Stimulated activated CD4-positive, alpha-beta T cell treated with anti-CD3 and anti-CD28 coated beads, Interleukin-2, amount 100 ng/mL, for 24 hours (primary cell): ENCODE results near the gene CEP72.

ENCODE experiments used
- DNase-seq, 2 donors: peaks; one replicate each; pipeline ENCODE4 v3.0.0-alpha.2; 2020

CEP72 gene

DNA sequence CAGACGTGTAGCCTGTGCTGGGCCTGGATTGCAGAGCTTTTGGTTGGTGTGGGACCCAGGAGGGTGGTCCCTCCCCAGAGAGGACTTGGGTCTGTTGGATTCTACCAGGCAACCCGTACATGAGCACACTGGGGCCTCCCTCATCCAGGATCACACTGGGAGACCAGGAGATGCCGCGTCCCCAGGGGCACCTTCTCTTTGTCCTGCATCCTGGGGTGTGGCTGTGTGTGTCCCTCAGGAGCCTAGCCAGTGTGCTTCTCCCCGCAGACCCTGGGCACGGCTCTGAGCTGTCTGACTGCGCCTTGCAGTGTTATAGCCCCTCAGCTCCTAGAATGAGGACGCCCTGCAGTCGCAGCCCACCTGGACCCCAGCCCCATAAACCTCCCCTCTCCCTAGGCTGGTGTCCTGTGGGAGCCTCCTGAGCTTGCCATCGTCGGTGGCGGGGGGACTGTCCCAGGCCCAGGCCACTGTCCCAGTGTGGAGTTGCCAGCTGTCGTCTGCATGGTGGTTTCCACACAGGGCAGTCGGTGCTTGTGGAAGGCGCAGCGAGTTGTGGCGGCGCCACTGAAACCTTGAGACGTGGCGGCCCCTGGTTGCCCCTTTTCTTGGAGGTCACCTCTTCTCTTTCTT, 27.6 kb downstream of the CEP72 start:
- no peak for DNase-seq

DNA sequence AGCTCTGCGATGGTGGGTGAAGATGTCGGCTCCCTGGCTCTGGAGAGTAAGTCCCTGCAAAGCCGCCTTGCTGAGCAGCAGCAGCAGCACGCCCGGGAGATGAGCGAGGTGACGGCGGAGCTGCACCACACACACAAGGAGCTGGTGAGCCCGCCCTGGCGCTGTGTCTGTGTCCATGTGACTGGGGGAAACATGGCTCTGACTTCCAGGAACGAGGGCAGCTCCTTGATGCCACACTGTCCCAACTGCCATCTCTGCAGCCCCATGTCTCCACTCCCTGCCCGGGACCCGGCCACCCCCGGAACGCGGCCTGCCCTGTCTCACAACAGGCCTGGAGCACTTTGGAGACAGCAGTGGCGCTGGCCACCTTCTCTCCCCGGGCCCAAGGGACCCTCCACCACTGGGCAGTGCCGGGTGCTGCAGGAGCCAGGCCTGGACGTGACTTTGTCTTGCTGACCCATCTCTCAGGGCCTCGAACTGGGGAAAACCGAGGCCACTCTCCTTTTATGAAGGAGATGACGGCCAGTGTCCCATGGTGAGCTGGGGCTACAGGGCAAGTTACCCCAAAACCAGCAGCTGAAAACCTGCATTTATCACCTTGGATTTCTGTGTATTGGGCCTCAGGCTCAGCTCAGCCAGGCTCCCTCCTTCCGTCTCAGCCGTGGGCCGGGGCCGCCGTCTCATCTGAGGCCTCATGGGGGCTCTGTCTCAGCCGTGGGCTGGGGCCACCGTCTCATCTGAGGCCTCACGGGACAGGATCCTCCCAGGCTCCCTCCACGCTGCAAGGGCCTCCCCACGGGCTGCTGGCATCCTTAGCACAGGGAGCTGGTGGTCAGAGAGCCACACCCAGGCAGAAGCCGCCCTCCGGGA, 28.6 kb downstream of the CEP72 start:
- DNase-seq, result no peak

DNA sequence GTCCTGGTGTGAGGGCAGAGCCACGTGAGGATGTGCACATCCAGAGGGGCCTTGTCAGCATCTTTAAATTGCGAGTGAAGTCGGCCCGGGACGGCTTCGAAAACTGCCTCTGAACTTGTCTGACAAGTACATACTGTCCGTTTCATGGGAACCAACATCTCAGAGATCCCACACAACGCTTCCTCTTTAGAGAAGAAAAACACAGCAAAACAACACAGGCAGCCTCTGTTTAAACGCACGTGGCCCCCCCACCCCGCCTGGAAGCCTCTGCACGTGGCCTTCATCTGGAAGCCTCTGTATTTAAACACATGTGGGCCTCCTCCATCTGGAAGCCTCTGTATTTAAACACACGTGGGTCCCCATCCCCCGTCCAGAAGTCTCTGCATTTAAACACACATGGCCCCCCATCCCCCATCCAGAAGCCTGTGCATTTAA, 29.2 kb downstream of the CEP72 start:
- no peak for DNase-seq

DNA sequence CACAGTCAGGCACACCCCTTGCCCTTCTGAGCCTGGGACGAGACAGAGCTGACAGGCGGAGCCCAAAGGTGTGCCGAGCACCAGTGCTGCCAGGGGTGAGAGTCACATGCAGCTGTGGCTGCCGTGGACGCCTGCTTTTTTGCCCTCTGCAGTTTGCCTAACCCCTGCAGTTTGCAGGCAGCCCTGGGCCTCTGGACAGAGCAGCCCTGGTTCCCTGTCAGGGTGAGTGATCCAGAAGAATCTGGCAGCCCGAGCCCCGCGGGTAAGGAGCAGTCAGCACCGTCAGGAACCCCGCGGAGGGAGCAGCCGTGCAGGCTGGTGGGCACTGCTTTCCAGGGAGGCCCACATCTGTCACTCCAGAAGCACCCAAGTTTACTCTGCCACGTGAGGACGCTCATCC, 30.3 kb downstream of the CEP72 start:
- DNase-seq, result no peak

DNA sequence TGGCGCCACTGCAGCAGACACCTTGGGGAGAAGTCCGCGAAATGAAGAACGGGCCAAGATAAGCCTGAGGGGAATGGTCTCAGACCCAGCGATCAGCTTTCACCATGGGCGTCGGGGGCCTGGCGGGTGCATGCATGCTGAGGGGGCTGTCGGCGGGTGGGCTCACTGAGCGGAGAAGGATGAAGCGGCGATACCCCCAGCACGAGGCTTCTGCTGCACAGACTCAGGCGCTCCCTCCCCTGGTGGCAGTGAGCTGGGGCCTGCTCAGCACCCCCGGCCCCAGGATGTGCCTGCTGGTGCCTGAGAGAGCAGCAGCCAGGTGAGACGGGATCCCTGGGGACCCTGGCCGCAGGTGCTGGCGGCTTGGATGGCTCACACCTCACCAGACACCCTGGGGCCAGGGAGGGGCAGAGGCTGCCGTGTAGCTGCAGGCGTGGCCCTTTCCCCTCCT, 31.2 kb downstream of the CEP72 start:
- no peak for DNase-seq

DNA sequence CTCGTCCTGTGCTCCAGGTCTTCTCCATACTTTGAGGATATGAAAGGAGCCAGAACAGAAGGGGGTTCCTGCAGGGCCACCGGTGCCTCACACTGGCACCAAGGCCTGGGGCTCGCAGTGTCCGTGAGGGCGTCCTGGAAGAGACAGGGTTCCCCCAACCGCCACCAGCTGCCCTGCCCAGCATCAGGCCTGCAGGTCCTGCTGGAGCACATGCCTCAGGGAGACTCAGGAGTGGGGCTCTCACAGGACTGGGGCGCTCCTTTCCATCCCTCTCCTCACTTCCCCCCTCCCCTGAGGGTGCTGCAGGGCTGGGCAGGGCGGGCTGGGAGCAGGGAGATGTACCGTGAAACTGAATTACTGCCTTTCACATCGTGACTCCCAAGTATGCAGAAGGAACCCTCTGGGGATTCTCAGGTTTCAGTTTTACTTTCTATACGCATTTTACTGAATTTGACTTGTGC, 31.7 kb downstream of the CEP72 start:
- no peak for DNase-seq

DNA sequence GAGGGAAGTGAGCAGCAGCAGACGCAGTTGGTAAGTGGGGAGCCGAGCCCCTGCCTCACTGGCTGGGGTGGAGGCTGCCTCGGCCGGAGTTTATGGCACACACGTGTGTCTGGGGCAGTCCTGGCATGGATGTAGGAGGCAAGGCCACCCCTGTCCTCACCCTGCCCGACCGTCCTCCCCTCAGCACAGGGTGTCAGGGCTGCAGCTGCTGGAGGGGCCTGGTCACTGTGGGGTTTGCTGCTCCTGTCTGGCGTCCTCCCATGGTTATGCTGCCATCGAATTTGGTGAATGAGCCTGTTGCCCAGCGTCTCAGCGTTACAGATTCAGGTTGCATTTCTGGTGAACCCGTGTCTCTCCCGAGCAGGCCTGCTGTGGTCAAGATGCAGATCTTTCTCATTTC, 32.4 kb downstream of the CEP72 start:
- no peak for DNase-seq

DNA sequence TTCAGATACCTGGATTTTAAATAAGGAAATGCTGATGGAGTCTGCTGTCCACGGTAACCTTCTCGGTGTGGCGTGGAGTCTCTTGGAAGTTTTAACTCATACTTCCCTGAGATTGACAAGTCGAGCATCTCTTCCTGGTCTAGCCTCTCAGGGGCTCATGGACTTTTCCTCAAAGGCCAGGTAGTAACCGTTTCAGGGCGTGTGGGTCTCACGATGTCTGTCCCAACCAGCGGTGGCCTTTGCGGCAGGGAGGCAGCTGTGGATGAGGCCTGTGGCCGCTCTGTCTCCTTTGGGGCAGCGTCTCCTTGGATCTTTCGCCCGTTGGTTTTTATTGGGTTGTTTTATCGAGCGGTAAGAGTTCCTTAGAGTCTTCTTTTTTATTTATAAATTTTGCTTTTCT, 32.8 kb downstream of the CEP72 start:
- DNase-seq, result no peak

DNA sequence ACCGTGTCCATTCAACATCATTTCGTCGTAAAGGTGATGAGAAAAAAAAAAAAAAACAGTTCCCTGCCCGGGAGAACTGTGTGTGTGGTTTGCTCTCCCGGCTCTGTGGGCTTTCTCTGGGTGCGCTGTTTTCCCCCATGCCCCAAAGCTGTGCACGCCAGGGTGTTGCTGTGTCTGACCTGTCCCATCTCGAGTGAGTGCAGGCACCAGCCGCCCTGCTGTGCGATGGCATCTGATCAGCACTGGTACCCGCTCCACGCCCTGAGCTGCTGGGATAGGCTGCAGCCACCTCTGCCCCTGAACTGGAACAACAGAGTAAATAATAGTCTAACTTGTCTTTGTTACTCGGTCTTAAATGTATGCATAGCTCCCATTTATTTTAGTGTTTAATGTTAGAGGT, 33.3 kb downstream of the CEP72 start:
- no peak for DNase-seq

DNA sequence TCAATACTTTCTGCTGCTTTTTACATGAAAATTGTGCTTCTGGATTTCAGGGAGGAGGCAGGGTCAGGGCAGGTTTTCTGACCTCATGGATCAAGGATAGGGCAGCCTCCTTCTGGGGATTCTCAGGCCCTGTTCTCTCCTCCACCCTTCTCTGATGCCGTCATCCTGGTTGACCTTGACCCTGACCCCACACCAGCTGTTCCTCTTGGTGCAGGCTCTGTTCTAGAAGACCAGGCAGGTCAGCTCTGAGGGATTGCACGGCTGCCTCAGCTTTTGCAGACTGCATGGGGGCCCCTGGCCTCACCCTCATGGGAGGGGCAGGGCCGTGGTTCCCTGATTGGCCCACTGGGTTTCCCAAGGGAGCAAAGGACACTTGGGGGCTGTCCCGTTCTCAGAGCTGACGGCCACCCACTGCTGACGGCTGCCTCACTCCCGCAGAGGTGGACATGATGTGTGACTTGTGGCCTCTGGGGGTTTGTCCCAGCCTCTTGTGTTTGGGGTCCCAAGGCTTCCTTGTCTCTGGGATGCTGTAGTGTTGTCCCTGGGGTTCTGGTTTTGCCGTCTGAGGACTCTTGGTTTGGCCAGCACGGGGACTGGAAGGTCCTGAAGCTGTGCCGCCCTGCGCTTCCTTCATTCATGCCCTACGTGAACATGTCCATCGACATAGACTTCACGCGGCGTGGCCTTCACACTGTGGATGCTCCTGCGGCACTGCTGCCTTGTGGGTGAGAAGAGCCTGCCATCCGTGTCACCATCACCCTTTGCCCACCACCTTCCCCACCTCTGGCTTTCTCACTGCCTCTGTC, 34.5 kb downstream of the CEP72 start:
- no peak for DNase-seq

DNA sequence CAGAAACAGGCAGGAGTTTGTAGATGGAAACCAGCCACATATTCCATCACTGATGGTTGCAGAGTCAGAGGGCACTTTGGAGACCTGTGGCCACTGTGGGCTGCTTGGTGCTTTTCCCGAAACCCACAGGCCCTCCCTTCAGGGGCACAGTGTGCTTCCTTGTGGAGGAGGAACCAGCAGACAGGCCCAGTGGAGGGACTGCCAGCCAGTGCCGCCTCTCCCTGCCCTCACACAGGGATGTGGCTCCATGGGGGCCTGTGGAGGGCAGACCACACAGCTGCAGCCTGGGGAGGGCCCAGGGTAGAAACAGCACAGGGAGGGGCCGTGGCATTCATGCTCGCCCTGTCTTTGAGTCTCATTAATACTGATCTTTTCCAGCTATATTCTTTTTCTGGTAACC, 35.2 kb downstream of the CEP72 start:
- no peak for DNase-seq

DNA sequence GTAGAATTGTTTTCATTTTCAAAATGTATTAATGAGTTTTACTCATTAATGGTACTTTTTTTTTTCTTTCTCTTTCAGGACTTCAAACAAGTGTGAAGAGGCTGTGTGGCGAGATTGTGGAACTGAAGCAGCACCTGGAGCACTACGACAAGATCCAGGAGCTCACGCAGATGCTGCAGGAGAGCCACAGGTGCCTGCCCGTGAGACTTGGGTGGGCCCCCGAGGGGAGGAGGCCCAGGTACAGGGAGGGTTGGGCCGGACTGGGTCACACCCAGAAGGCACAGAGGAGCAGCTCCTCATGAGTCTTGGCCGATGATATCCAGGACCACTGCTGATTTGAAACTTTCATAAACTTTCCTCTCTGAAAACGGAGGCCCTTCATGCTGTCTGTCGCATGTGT, 35.6 kb downstream of the CEP72 start:
- DNase-seq, result no peak

DNA sequence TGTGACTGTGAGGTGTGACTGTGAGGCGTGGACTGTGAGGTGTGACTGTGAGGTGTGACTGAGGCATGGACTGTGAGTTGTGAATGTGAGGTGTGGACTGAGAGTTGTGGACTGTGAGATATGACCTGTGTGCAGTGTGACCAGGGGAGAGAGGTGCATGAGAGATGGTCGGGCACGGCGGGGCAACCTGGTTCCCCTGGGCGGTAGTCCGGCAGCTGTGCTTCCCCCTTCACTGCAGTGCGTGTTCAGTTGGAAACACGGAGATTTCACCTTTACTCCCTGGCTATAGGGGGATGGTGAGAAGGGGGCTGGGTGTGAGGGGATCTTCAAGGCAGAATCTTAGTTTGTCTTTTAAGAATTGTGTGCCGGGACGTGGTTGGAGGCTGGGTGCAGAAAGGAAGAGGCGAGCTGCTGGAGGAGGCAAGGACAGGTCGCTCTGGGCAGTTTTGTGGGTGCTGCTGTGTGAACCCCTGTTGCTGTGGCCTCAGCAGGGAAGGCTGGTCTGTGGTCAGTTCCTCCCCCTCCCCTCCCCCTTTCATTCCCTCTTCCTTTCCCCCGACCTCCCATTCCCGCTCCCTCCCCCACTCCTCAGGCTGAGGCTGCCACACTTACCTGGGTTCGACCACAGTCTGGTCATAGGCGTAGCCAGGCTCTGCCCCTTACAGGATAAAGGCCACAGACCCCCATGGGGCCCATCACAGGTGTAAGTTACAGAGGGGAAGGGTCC, 39.3 kb downstream of the CEP72 start:
- DNase-seq, result no peak

DNA sequence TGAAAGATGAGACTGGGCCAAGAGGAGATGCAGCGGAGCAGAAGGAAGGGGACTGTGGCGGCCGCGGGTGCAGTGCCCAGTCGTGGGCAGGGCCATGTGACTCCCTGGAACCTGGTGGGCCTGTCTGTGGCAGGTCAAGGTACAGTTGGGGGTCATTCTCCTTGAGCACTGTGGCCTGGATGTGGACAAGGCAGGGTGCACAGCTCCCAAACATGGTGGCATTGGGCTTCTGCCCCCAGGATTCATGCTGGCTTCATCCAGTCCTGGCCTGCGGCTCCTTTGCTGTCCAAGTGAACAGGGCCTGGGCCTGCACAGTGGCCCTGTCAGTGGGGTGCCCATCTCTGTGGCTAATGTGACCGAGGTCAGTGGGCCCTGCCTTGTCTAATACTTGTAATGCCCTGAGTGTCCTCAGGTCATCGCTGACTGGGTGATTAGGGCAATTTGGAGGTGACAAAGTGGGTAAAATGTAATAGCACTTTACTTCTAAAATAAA, 39.9 kb downstream of the CEP72 start:
- no peak for DNase-seq

DNA sequence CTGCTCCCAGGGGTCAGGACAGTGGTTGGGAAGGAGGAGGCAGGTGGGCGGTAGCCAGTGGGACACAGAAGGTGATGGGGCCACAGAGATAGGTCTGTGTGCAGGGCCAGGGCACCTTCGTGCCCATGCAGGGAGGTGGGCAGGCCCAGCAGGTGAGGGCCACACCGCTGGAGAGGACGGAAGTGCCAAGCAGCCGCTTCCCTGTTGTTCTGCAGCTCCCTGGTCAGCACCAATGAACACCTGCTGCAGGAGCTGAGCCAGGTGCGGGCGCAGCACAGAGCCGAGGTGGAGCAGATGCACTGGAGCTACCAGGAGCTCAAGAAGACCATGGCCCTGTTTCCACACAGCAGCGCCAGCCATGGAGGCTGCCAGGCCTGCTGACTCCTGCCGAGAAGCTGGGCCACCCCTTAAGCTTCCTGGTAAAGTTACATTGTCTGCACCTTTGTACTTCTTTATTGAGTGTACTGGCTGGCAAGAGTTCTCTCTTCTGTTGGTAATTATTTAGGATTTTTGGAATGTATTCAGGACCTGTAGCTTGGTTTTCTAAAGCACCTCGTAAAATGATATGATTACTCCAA, 40.7 kb downstream of the CEP72 start:
- no peak for DNase-seq

DNA sequence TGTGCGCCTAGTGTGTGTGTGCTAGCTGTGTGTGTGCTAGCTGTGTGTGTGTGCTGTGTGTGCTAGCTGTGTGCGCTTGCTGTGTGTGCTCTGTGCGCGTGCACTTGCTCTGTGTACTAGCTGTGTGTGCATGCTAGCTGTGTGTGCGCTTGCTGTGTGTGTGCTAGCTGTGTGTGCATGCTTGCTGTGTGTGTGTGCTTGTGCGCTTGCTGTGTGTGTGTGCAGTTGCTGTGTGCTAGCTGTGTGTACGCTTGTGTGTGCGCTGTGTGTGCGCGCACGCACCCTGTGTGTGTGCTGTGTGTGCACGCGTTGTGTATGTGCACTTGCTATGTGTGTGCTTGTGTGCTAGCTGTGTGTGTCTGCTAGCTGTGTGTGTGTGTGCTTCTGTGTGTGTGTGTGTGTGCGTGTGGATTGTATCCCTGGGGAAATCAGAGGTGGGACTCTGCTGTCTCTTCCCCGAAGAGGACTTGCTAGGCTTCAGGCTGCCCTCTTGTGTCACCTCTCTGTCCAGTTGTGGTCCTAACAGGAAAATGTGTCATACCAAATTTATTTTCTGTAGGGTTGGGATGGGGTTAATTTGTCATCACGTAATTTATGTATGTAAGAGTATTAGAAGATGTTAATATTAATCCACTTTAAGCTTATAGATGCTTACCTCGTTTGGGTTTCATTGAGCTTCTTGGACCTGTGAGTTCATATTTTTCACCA, 42.1 kb downstream of the CEP72 start:
- no peak for DNase-seq

DNA sequence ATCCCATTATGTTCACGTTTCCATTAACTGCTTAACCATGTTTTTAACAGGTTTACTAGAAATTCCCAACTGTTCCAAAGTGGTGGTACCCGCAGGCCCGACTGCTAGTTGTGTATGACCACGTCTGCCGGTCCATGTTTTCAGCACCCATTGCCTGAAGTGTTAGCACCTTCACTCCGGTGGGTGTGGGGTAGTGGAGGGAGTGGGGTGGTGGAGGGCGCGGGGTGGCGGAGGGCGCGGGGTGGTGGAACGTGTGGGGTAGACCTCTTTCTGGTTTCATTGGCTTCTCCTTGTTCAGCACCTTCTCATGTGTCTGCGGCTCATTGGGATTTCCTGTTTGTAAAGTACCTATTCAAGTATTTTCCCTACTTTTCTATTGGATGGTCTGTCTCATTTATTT, 43.3 kb downstream of the CEP72 start:
- DNase-seq, result no peak

DNA sequence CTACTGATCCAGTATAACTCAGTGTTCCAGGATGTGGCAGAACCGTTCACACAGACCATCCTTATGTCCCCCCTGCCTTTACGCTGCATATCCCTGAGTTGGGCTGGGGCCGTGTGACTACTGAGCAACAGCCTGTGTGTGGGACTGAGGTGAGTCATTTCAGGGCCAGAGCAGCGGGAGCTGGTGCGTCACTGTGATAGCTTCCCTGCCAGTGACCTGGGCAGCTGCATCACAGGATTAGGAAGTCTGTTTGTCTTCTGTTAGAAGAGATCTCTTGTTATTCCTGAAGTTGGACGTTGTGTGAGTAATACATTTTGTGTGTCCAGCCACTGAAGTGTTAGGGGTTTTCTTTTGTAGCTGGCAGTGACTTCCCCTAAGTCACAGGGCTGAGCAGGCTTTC, 45.4 kb downstream of the CEP72 start:
- DNase-seq, result no peak

DNA sequence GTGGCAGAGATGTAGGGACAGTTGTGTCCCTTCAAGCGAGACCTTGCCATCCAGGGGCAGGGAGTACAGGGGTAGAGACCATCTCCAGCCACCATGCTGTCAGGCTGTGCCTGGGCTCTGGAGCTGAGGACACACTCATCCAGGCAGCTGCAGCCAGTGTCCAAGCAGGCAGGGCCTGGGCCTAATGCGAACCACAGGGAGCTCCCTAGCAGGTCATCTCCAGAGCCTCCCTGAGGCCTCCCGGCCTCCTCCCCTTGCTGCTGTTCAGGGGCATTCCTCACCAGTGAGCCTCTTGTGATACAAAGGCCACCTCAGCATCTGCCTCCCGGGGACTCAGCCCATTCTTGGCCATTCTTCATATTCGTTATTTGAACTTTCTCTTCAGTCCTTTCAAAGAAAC, 46.0 kb downstream of the CEP72 start:
- no peak for DNase-seq

DNA sequence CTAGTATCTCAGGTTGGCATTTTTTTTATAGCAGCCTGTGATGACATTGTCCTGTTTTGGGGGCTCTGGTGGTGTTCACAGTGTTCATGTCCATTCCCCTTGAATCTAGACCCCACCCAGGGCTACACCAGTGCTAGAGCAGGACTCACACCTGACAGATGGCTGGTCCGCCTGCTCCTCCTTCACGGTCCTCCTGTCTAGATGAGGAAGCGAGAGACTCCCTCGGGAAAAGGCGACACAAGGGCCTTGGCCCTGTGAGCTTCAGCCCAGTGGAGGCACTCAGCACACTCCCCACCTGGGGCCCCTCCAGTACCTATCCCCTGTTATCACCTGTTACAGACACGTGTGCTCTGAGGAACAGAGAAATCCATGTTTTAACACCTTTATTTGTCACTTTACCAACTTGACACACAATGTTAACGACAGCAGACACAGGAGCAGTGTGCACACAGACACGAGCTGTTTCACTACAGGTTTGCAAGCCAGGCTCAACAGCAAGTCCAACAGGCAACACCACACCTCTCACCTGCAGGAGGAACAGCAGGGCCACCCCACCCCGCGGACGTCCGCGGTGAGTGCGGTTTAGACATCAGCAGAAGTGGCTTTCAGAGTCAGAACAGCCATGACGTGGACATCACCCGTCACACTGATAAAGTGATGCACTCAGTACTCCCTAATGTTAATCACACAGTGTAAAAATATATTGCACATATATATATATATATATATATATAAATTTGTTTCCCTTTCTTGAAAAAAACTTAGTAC, 47.5 kb downstream of the CEP72 start:
- DNase-seq, result no peak

DNA sequence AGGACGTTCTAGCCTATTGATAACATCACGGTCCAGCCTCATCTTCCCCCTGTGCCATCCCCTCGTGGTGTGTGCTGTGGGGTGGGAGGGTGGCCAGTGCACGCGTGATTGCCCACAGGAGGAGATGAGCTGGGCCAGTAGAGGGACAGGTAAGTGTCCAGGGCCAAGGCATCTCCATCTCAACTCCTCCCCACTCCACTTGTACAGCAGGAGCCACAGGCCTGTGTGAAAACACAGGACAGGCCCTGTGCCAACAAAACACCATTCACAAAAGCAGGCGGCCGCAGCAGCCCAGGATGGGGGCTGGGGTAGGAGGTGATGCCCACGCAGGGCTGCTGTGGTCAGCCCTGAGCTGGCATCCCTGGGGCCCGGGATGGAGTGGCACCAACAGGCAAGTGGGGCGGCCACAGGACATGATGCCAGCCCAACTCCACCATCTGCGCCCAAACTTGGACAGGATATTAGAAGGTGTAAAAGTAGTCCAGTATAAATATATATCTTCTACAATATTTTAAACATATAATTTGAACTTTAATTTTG, 48.4 kb downstream of the CEP72 start:
- no peak for DNase-seq
